ENCODE measurements around the gene CCR6. TPM values are rescaled to one million over a fixed set of nuclear protein-coding genes. Genes with fewer than 3 reads are reported as not detected.
"Not testable (repeated sequence)": the region's sequence is repeated elsewhere in the genome, so short reads cannot be mapped to it uniquely, and the experiment has no call there.

The CCR6 gene
- total RNA-seq, 1 experiment from 2014 or later: not detected

- H3K36me3 ChIP-seq (ENCODE audit: control insufficient read depth, insufficient read depth, low read length); BruUV-seq (replicated peaks); DNase-seq; POLR2A ChIA-PET; H3K4me1 ChIP-seq; H3K27me3 ChIP-seq (replicated peaks; ENCODE audit: control insufficient read depth, insufficient read depth, low read length); H3K27ac Mint-ChIP-seq (ENCODE audit: unreplicated experiment); H3K4me3 Mint-ChIP-seq (ENCODE audit: unreplicated experiment); H3K4me1 Mint-ChIP-seq (ENCODE audit: low read depth, unreplicated experiment); H3K4me3 ChIP-seq (ENCODE audit: low read depth, low read length); H3K36me3 Mint-ChIP-seq (ENCODE audit: insufficient read depth, unreplicated experiment); CTCF ChIA-PET; H3K9me3 Mint-ChIP-seq (ENCODE audit: unreplicated experiment); H3K27me3 Mint-ChIP-seq (ENCODE audit: insufficient read depth, unreplicated experiment); H3K9me3 ChIP-seq; intact Hi-C loops (cut with micrococcal nuclease; ENCODE audit: unreplicated experiment): not testable (repeated sequence)
Measured at GRCh38 chr6:167172011-167172410, 49.1 kb downstream of the CCR6 start.

GRCh38 chr6:167177271-167177670 is 54.4 kb downstream of the CCR6 start:
- H3K27me3 ChIP-seq (replicated peaks; ENCODE audit: control insufficient read depth, insufficient read depth, low read length); H3K4me1 Mint-ChIP-seq (ENCODE audit: low read depth, unreplicated experiment); BruUV-seq (replicated peaks); POLR2A ChIA-PET; H3K36me3 ChIP-seq (ENCODE audit: control insufficient read depth, insufficient read depth, low read length); H3K9me3 ChIP-seq; H3K4me1 ChIP-seq; intact Hi-C loops (cut with micrococcal nuclease; ENCODE audit: unreplicated experiment); H3K36me3 Mint-ChIP-seq (ENCODE audit: insufficient read depth, unreplicated experiment); H3K27me3 Mint-ChIP-seq (ENCODE audit: insufficient read depth, unreplicated experiment); H3K4me3 ChIP-seq (ENCODE audit: low read depth, low read length); DNase-seq; CTCF ChIA-PET; H3K4me3 Mint-ChIP-seq (ENCODE audit: unreplicated experiment); H3K9me3 Mint-ChIP-seq (ENCODE audit: unreplicated experiment); H3K27ac Mint-ChIP-seq (ENCODE audit: unreplicated experiment): not testable (repeated sequence)

DNA sequence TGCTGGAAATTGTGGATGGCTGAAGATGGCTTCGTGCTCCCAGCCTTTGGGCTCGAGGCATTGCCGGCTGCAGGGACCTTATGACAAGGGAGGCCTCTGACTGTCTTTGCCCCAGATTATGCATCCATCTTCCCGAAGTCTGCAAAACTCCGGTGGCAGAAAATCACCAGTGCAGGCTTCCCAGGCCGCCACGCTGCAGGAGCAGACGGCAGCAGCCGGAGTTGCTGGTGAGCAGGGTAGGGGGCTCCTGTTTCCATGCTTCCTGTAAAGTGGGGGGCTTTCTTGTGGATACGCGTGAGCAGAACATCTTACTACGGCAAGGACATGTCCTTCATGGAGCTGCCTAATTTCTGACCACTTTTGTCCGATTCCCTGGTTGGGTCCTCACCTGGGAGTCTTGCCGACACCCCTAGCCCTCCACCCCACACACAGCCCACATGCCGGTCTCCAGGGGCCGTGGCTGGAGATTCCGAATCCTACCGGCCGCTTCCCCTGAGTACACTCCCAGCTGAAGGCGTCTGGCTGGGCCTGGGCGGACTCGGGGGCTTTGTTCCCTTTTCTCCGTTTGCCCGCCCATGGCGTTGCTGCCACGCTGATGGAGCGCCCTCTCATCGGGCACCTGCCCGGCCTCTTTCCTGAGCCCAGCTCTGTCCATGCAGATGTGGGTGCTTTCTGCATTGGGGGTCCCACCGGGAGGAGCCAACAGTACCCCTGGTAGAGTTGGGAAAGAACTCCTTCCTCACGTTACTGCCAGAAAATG is 56.2 kb downstream of the CCR6 start:
- H3K27me3 Mint-ChIP-seq (ENCODE audit: insufficient read depth, unreplicated experiment); H3K4me1 ChIP-seq; H3K36me3 Mint-ChIP-seq (ENCODE audit: insufficient read depth, unreplicated experiment); H3K27me3 ChIP-seq (replicated peaks; ENCODE audit: control insufficient read depth, insufficient read depth, low read length); H3K9me3 Mint-ChIP-seq (ENCODE audit: unreplicated experiment); H3K4me1 Mint-ChIP-seq (ENCODE audit: low read depth, unreplicated experiment); POLR2A ChIA-PET; H3K27ac Mint-ChIP-seq (ENCODE audit: unreplicated experiment); H3K4me3 ChIP-seq (ENCODE audit: low read depth, low read length); H3K9me3 ChIP-seq; H3K4me3 Mint-ChIP-seq (ENCODE audit: unreplicated experiment); H3K36me3 ChIP-seq (ENCODE audit: control insufficient read depth, insufficient read depth, low read length); CTCF ChIA-PET; BruUV-seq (replicated peaks); intact Hi-C loops (cut with micrococcal nuclease; ENCODE audit: unreplicated experiment); DNase-seq: not testable (repeated sequence)

DNA sequence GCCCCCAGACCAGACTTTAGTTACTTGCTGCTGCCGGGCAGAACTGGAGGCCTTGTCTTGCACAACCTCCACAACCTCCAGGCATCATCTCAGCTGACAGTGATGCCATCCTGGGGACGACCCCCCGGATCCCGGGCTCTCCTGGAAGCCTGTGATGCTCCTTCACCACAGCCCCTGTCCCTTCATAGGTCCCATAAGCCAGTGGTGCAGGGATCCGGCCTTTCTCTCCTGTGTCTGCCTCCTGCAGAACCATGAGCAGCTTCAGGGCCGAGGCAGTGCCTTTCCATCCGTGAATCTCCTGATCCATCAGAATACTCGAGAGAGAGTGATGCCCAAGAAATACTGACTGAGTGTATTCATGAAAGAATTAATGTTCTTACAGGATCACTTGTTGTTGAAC is 57.2 kb downstream of the CCR6 start:
- intact Hi-C loops (cut with micrococcal nuclease; ENCODE audit: unreplicated experiment); H3K4me3 ChIP-seq (ENCODE audit: low read depth, low read length); H3K9me3 Mint-ChIP-seq (ENCODE audit: unreplicated experiment); H3K4me3 Mint-ChIP-seq (ENCODE audit: unreplicated experiment); H3K4me1 Mint-ChIP-seq (ENCODE audit: low read depth, unreplicated experiment); H3K4me1 ChIP-seq; POLR2A ChIA-PET; H3K36me3 Mint-ChIP-seq (ENCODE audit: insufficient read depth, unreplicated experiment); H3K27me3 ChIP-seq (replicated peaks; ENCODE audit: control insufficient read depth, insufficient read depth, low read length); H3K9me3 ChIP-seq; H3K36me3 ChIP-seq (ENCODE audit: control insufficient read depth, insufficient read depth, low read length); DNase-seq; H3K27me3 Mint-ChIP-seq (ENCODE audit: insufficient read depth, unreplicated experiment); BruUV-seq (replicated peaks); H3K27ac Mint-ChIP-seq (ENCODE audit: unreplicated experiment); CTCF ChIA-PET: not testable (repeated sequence)

DNA sequence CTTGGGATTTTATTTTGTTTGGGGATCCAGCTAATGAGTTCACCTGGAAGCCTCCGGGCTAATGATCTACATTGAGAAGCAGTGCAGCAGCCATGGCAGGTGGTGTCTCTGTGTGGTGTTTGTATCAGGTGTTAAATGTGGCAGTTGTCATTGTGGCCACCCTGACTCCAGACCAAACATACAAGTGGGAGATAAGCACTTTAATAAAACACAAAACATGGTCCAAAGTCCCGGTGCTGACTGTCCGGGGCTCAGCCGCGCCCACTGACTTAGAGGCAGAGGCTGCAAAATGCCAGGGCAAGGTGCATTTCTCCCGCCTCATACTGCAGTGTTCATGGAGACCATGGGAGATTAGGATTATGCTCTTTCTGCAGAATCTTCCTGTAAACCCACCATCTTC is 58.5 kb downstream of the CCR6 start:
- DNase-seq; H3K36me3 Mint-ChIP-seq (ENCODE audit: insufficient read depth, unreplicated experiment); H3K27me3 Mint-ChIP-seq (ENCODE audit: insufficient read depth, unreplicated experiment); intact Hi-C loops (cut with micrococcal nuclease; ENCODE audit: unreplicated experiment); H3K9me3 Mint-ChIP-seq (ENCODE audit: unreplicated experiment); BruUV-seq (replicated peaks); H3K27ac Mint-ChIP-seq (ENCODE audit: unreplicated experiment); H3K4me3 Mint-ChIP-seq (ENCODE audit: unreplicated experiment); H3K9me3 ChIP-seq; POLR2A ChIA-PET; H3K4me1 ChIP-seq; H3K36me3 ChIP-seq (ENCODE audit: control insufficient read depth, insufficient read depth, low read length); CTCF ChIA-PET; H3K4me3 ChIP-seq (ENCODE audit: low read depth, low read length); H3K27me3 ChIP-seq (replicated peaks; ENCODE audit: control insufficient read depth, insufficient read depth, low read length); H3K4me1 Mint-ChIP-seq (ENCODE audit: low read depth, unreplicated experiment): not testable (repeated sequence)

All from Caco-2 (cell line).